GM18909 (cell line): ENCODE results near the gene CCNT2.
A peak's percentile ranks its signal among the peaks of the same experiment; 100 is the strongest.
"Not testable (repeated sequence)": the region's sequence is repeated elsewhere in the genome, so short reads cannot be mapped to it uniquely, and the experiment has no call there.

Source experiments
- ATAC-seq: cut with Tn5 transposase; IDR thresholded peaks from one replicate; pipeline ENCODE4 v1.9.1; 2021; ENCODE audit warnings: mild to moderate bottlenecking; ENCODE audit not compliant: unreplicated experiment, poor library complexity

CCNT2 gene

GRCh38 chr2:134917888-134918525 lies 615 bp upstream of the CCNT2 start:
- ATAC-seq, result peak; percentile 78

GRCh38 chr2:134919341-134920210 lies 954 bp downstream of the CCNT2 start:
- ATAC-seq, result peak; percentile 5

- no peak for ATAC-seq
Measured at GRCh38 chr2:134924912-134925311, 6.3 kb downstream of the CCNT2 start.

GRCh38 chr2:134926231-134926931 lies 7.8 kb downstream of the CCNT2 start:
- no peak for ATAC-seq

GRCh38 chr2:134927195-134927594 lies 8.6 kb downstream of the CCNT2 start:
- ATAC-seq, result no peak

- ATAC-seq, result no peak
Measured at GRCh38 chr2:134932864-134933526, 14.4 kb downstream of the CCNT2 start.

- ATAC-seq, result no peak
Measured at GRCh38 chr2:134933732-134934131, 15.1 kb downstream of the CCNT2 start.

- no peak for ATAC-seq
Measured at GRCh38 chr2:134934150-134934549, 15.5 kb downstream of the CCNT2 start.

- no peak for ATAC-seq
Measured at GRCh38 chr2:134934641-134935040, 16.0 kb downstream of the CCNT2 start.

- no peak for ATAC-seq
Measured at GRCh38 chr2:134936691-134937090, 18.1 kb downstream of the CCNT2 start.

GRCh38 chr2:134943540-134943939 lies 24.9 kb downstream of the CCNT2 start:
- ATAC-seq, result peak; percentile 71

- no peak for ATAC-seq
Measured at GRCh38 chr2:134944975-134945374, 26.4 kb downstream of the CCNT2 start.

GRCh38 chr2:134946073-134946472 lies 27.5 kb downstream of the CCNT2 start:
- ATAC-seq, result no peak

- no peak for ATAC-seq
Measured at GRCh38 chr2:134949981-134950708, 31.5 kb downstream of the CCNT2 start.

- no peak for ATAC-seq
Measured at GRCh38 chr2:134950886-134951285, 32.3 kb downstream of the CCNT2 start.

- ATAC-seq, result no peak
Measured at GRCh38 chr2:134952608-134953007, 34.0 kb downstream of the CCNT2 start.

GRCh38 chr2:134954065-134954464 lies 35.4 kb downstream of the CCNT2 start:
- no peak for ATAC-seq

- ATAC-seq, result no peak
Measured at GRCh38 chr2:134955744-134956143, 37.1 kb downstream of the CCNT2 start.

GRCh38 chr2:134957477-134957876 lies 38.9 kb downstream of the CCNT2 start:
- ATAC-seq, result no peak

- ATAC-seq, result not testable (repeated sequence)
Measured at GRCh38 chr2:134967166-134967565, 48.5 kb downstream of the CCNT2 start.
